ENCODE results near the gene PITPNC1.

DNA sequence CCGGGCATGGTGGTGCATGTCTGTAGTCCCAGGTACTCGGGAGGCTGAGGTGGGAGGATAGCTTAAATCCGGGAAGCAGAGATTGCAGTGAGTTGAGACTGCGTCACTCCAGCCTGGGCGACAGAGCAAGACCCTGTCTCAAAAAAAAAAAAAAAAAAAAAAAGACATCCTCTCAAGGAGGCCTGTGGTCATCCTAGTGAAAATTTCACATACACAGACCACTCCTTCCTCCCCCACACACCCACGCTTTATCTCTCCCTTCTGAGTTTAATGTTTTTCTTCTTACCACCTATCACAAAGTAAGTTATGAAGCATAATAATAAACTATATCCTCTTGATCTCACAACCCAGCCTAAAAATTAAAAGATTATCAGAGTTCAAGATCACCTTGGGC, 339.3 kb downstream of the PITPNC1 start:
- TF ChIP-seq, protein P1, sequence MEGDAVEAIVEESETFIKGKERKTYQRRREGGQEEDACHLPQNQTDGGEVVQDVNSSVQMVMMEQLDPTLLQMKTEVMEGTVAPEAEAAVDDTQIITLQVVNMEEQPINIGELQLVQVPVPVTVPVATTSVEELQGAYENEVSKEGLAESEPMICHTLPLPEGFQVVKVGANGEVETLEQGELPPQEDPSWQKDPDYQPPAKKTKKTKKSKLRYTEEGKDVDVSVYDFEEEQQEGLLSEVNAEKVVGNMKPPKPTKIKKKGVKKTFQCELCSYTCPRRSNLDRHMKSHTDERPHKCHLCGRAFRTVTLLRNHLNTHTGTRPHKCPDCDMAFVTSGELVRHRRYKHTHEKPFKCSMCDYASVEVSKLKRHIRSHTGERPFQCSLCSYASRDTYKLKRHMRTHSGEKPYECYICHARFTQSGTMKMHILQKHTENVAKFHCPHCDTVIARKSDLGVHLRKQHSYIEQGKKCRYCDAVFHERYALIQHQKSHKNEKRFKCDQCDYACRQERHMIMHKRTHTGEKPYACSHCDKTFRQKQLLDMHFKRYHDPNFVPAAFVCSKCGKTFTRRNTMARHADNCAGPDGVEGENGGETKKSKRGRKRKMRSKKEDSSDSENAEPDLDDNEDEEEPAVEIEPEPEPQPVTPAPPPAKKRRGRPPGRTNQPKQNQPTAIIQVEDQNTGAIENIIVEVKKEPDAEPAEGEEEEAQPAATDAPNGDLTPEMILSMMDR (IDR thresholded peaks at IDR 0.05) = no peak
- TF ChIP-seq POLR2A (IDR thresholded peaks at IDR 0.05) = no peak
